GM12874 (cell line): ENCODE results near the gene ZNF606.

Experiments used
- TF ChIP-seq, protein P1 (sequence below): IDR thresholded peaks from 2 replicates; pipeline ENCODE4 v1.5.1; 2011; ENCODE audit warnings: low read depth, mild to moderate bottlenecking, control low read depth, low read length, moderate library complexity; ENCODE audit not compliant: insufficient read depth

Gene ZNF606

DNA sequence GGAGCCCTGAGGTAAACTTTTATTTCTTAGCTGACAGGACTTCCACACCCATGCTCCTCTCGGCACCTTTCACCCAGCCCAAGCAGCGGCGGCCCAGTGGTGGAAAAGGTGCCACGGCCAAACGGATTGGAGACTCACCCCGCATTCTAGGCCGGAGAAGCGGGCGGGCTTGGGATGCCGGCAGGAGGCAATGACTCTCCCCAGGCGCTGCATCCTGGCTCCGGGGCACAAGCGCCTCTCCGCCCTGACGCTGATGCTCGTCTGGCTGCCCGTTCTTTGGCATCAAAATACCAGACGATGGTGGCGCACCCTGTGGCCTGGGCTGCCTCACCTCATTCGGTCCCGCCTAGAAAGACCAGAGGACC, 6.7 kb upstream of the ZNF606 start:
- TF ChIP-seq, protein P1, sequence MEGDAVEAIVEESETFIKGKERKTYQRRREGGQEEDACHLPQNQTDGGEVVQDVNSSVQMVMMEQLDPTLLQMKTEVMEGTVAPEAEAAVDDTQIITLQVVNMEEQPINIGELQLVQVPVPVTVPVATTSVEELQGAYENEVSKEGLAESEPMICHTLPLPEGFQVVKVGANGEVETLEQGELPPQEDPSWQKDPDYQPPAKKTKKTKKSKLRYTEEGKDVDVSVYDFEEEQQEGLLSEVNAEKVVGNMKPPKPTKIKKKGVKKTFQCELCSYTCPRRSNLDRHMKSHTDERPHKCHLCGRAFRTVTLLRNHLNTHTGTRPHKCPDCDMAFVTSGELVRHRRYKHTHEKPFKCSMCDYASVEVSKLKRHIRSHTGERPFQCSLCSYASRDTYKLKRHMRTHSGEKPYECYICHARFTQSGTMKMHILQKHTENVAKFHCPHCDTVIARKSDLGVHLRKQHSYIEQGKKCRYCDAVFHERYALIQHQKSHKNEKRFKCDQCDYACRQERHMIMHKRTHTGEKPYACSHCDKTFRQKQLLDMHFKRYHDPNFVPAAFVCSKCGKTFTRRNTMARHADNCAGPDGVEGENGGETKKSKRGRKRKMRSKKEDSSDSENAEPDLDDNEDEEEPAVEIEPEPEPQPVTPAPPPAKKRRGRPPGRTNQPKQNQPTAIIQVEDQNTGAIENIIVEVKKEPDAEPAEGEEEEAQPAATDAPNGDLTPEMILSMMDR: no peak

DNA sequence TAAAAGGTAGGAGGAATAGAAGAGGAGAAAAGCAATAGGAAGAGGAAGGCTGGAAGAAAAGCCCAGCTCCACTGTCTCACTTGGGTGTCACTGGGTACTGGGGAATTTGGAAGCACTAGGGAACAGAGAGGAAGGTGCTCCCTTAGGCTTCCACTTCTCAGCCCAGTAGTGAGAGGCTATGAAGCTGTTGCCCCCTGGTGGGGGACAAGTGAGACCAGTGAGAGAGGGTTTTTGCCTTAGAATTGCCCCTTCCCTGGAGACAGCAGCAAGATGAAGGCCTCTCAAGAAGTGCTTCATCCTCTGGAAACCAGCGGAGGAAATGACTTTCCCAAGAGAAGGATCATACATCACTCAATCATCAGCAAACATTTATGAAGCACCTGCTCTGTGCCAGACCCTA, 4.7 kb upstream of the ZNF606 start:
- TF ChIP-seq, protein P1: no peak

DNA sequence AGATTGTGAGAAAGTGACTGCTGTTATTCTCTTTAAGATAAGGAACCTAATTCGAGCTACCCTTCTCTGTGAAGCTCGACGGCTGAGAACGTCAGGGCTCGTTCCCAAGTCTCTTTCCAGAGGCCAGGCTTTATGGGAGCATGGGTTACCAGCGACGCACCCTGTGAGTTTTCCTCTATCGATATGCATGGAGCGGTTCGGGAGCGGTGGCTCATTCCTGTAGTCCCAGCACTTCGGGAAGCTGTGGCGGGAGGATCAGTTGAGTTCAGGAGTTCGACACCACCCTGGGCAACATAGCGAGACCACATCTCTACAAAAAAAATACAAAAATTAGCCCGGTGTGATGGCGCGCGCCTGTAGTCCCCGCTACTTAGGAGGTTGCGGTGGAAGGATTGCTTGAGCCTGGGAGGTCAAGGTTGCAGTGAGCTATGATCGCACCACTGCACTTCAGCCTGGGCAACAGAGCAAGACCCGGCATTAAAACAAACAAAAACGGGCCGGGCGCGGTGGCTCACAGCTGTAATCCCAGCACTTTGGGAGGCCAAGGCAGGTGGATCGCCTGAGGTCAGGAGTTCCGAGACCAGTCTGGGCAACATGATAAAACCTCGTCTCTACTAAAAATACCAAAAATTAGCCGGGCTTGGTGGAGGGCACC, 681 bp upstream of the ZNF606 start:
- TF ChIP-seq, protein P1: no peak

GRCh38 chr19:58001895-58002369, 688 bp downstream of the ZNF606 start:
- TF ChIP-seq, protein P1: no peak

GRCh38 chr19:58000677-58001076, 1.9 kb downstream of the ZNF606 start:
- TF ChIP-seq, protein P1: no peak

DNA sequence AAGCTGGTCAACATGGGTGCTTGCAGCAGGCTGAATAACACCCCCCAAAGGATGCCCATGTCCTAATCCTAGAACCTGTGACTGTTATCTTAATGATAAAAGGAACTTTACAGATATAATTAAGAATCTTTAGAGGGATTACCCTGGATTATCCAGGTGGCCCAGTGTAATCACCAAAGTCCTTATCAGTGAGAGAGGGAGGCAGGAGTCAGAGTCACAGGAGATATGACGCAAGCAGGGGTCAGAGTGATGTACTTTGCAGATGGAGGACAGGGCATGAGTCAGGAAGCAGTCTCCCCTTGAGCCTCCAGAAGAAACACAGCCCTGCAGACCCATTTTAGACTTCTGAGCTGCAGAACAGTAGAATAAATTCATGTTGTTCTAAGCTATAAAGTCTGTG, 9.8 kb downstream of the ZNF606 start:
- TF ChIP-seq, protein P1: no peak

- TF ChIP-seq, protein P1: no peak
Measured at GRCh38 chr19:57978586-57979289, 23.9 kb downstream of the ZNF606 start.
